Peyer's patch (tissue), 4 donors: ENCODE results near the gene WWOX.

ENCODE experiments used
- POLR2A ChIP-seq, 2 donors: fragments of 450-650 bp; IDR thresholded peaks; one replicate each; pipeline ENCODE4 v1.5.1; 2017; ENCODE audit warnings: antibody characterized with exemption in 2 of 2, mild to moderate bottlenecking in 2 of 2, moderate library complexity in 2 of 2
- TF ChIP-seq, protein P1 (sequence below), 6 experiments: fragments of 450-650 bp in 4 of 6; fragments of 200-600 bp in 2 of 6; sonication (generic) in 1 of 6; IDR thresholded peaks; one replicate each; pipeline ENCODE4 v1.5.1; 2017 to 2019; ENCODE audit warnings: antibody characterized with exemption in 6 of 6, mild to moderate bottlenecking in 3 of 6, moderate library complexity in 1 of 6

DNA sequence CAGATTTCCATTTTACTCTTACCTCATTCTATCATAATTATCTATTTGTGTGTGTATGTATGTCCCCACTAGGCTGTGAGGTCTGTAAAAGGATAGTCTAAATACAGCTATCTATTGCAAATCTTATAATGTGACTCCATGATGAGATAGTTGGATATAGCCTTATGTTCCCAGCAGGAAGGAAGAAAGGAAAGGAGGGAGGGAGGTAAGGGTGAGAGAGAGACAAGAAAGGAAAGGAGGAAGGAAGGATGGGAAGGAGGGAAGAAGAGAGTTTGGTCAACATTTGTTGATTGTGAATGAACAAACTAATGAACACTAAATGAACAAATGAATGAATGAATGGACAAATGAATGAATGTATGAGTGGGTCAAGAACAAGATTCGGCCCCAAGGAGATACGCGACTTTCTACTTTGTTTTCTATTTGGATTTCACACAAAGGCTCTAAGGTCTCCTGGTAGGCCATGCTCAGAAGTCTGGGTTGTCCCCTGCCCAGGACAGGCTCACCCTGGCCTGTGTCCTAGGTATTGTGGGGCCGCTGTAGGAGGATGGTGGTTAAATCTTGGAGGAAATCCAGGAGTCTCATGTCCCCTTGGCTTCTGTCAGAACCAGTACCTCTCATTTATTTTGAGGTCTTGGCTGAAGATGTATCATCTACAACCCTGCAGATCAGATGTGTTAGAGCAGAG, 195.2 kb downstream of the WWOX start:
- no peak for TF ChIP-seq POLR2A (IDR thresholded peaks at IDR 0.05)
- TF ChIP-seq, protein P1, sequence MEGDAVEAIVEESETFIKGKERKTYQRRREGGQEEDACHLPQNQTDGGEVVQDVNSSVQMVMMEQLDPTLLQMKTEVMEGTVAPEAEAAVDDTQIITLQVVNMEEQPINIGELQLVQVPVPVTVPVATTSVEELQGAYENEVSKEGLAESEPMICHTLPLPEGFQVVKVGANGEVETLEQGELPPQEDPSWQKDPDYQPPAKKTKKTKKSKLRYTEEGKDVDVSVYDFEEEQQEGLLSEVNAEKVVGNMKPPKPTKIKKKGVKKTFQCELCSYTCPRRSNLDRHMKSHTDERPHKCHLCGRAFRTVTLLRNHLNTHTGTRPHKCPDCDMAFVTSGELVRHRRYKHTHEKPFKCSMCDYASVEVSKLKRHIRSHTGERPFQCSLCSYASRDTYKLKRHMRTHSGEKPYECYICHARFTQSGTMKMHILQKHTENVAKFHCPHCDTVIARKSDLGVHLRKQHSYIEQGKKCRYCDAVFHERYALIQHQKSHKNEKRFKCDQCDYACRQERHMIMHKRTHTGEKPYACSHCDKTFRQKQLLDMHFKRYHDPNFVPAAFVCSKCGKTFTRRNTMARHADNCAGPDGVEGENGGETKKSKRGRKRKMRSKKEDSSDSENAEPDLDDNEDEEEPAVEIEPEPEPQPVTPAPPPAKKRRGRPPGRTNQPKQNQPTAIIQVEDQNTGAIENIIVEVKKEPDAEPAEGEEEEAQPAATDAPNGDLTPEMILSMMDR (IDR thresholded peaks at IDR 0.05), result no peak
